GM12872 (cell line): ENCODE results near the gene PPP2R5A.

Experiments used
- TF ChIP-seq, protein P1 (sequence below): IDR thresholded peaks from 3 replicates; pipeline ENCODE4 v1.5.1; 2011; ENCODE audit warnings: low read depth, mild to moderate bottlenecking, low read length, moderate library complexity; ENCODE audit not compliant: insufficient read depth

PPP2R5A gene

GRCh38 chr1:212366901-212367300, 81.7 kb downstream of the PPP2R5A start:
- TF ChIP-seq, protein P1, sequence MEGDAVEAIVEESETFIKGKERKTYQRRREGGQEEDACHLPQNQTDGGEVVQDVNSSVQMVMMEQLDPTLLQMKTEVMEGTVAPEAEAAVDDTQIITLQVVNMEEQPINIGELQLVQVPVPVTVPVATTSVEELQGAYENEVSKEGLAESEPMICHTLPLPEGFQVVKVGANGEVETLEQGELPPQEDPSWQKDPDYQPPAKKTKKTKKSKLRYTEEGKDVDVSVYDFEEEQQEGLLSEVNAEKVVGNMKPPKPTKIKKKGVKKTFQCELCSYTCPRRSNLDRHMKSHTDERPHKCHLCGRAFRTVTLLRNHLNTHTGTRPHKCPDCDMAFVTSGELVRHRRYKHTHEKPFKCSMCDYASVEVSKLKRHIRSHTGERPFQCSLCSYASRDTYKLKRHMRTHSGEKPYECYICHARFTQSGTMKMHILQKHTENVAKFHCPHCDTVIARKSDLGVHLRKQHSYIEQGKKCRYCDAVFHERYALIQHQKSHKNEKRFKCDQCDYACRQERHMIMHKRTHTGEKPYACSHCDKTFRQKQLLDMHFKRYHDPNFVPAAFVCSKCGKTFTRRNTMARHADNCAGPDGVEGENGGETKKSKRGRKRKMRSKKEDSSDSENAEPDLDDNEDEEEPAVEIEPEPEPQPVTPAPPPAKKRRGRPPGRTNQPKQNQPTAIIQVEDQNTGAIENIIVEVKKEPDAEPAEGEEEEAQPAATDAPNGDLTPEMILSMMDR: no peak

GRCh38 chr1:212367474-212368072, 82.4 kb downstream of the PPP2R5A start:
- TF ChIP-seq, protein P1: no peak

- TF ChIP-seq, protein P1: peak; percentile 91
Measured at GRCh38 chr1:212368073-212368484, 82.9 kb downstream of the PPP2R5A start.

GRCh38 chr1:212375986-212376385, 90.8 kb downstream of the PPP2R5A start:
- TF ChIP-seq, protein P1: no peak

- TF ChIP-seq, protein P1: no peak
Measured at GRCh38 chr1:212377644-212378043, 92.4 kb downstream of the PPP2R5A start.

- TF ChIP-seq, protein P1: no peak
Measured at GRCh38 chr1:212379366-212379765, 94.2 kb downstream of the PPP2R5A start.

DNA sequence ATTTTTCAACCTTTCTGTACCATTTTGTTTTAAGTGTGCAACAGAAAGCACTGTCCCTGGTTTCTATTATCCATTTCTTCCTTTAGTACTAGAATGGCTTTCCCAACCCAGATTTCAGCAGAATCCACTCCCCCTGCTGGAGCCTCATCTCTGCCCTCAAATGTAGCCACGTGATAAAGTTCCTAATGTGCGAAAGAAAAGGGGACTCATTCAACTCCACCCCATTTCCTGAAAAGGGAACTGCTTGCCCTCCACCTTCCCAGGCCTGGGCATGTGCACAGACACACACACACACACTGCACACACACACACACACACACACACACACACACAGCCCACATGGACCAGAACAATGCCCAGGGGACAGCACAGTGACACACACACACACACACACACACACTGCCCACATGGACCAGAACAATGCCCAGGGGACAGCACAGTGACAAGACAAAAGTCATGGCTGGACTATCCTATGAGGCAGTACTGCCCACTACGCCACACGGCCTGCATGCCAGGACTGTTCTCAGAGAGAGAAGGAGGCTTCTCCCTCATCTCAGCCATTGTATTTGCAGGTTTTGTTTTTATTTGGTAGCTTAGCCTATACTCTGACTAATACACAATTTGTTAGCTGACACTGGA, 96.3 kb downstream of the PPP2R5A start:
- TF ChIP-seq, protein P1: no peak
